Measurements from ENCODE around the gene SYNGAP1.
A peak's percentile ranks its signal among the peaks of the same experiment; 100 is the strongest.

SYNGAP1 gene

GRCh38 chr6:33432546-33432945 is 12.7 kb downstream of the SYNGAP1 start:
- Mint-ChIP-seq H3K36me3 (peaks cover 36% of the 10 kb centered on the region), H3K27me3 (no peaks in the 10 kb centered on the region), H3K27ac (no peak overlapping the region), H3K4me1 (peaks cover 56% of the 10 kb centered on the region), H3K9me3 (no peaks in the 10 kb centered on the region), H3K4me3 (peak overlapping the region; percentile 81)
- CTCF ChIA-PET = no interaction called here
- no peak for DNase-seq

DNA sequence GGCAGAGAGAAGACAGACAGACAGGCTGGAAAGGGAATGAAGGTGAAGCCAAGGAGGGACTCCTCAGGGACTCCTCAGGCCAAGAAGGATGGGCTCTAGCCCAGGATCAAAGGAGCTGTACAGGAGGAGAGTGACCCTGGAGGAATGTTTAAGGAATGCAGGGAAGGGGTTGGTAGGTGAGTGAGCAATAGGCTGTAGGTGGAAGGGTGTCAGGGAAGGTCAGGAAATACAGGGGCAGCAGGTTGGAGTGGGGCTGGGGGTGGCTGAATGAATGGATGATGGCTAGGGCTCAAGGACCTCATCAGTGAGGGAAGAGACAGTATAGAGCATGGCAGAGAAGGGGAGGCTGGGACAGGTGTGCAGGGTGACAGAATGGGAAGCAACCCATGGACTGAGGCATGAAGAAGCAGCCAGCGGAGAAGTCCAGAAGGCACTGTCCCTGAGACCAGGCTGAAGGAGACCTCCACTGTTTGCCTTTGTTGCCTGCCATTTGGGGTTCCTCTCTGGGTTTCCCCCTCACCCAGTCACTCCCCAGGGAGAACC is 13.2 kb downstream of the SYNGAP1 start:
- H3K27ac Mint-ChIP-seq = peak overlapping the region; percentile 43
- CTCF ChIA-PET = no interaction called here
- peak overlapping the region; percentile 51 for H3K4me3 Mint-ChIP-seq
- H3K27me3 Mint-ChIP-seq = no peaks in the 10 kb centered on the region
- H3K4me1 Mint-ChIP-seq = peaks cover 55% of the 10 kb centered on the region
- DNase-seq = no peak
- H3K36me3 Mint-ChIP-seq = peaks cover 37% of the 10 kb centered on the region
- no peaks in the 10 kb centered on the region for H3K9me3 Mint-ChIP-seq

DNA sequence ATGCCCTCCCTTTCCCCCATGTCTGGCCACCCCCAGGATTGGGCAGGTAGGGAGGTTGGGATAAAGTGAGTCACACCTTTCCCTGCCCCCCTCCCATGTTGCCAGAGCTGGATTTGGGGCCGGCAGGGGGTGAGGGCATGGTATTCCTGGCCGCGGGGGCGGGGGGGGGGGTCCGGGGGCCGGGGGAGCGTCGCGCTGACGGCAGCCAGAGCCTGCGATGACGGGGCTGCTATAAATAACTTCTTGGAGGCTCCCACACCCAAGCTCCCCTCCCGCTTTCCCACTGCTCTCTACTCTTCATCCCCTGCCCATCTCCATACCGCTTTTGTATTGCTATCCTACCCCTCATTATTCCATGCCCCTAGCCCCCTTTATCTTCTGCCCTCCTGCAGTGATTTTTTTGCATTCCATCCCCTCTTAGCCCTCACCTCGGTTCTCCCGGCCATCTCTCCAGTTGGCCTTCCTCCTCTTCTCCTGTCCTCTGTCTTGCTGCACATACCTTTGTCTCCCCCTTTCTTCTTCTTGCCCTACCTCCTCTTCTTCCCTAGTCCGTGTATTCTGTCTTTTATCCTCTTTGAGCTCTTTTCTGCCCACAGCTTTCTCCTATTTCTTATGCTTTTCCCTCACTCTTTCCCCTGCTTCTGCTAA is 13.8 kb downstream of the SYNGAP1 start:
- DNase-seq = no peak
- Mint-ChIP-seq H3K4me1 (peaks cover 50% of the 10 kb centered on the region), H3K4me3 (no peak overlapping the region), H3K9me3 (no peaks in the 10 kb centered on the region), H3K27ac (peak overlapping the region; percentile 12), H3K36me3 (peaks cover 43% of the 10 kb centered on the region), H3K27me3 (no peaks in the 10 kb centered on the region)
- CTCF ChIA-PET = interaction anchor here (0.6 kb wide), 1 partner anchor 38 kb away, joined by 3 read pairs; no protein-coding TSS in a partner anchor

GRCh38 chr6:33434961-33435360 is 15.1 kb downstream of the SYNGAP1 start:
- H3K4me1 Mint-ChIP-seq = peaks cover 37% of the 10 kb centered on the region
- H3K27ac Mint-ChIP-seq = no peak overlapping the region
- H3K36me3 Mint-ChIP-seq = peaks cover 48% of the 10 kb centered on the region
- no peak overlapping the region for H3K4me3 Mint-ChIP-seq
- no peaks in the 10 kb centered on the region for H3K27me3 Mint-ChIP-seq
- DNase-seq = no peak
- CTCF ChIA-PET = no interaction called here
- H3K9me3 Mint-ChIP-seq = no peaks in the 10 kb centered on the region

GRCh38 chr6:33437666-33438065 is 17.8 kb downstream of the SYNGAP1 start:
- CTCF ChIA-PET = no interaction called here
- H3K27me3 Mint-ChIP-seq = no peaks in the 10 kb centered on the region
- no peaks in the 10 kb centered on the region for H3K9me3 Mint-ChIP-seq
- peaks cover 54% of the 10 kb centered on the region for H3K36me3 Mint-ChIP-seq
- DNase-seq = no peak
- no peak overlapping the region for H3K4me3 Mint-ChIP-seq
- peaks cover 10% of the 10 kb centered on the region for H3K4me1 Mint-ChIP-seq
- no peak overlapping the region for H3K27ac Mint-ChIP-seq

DNA sequence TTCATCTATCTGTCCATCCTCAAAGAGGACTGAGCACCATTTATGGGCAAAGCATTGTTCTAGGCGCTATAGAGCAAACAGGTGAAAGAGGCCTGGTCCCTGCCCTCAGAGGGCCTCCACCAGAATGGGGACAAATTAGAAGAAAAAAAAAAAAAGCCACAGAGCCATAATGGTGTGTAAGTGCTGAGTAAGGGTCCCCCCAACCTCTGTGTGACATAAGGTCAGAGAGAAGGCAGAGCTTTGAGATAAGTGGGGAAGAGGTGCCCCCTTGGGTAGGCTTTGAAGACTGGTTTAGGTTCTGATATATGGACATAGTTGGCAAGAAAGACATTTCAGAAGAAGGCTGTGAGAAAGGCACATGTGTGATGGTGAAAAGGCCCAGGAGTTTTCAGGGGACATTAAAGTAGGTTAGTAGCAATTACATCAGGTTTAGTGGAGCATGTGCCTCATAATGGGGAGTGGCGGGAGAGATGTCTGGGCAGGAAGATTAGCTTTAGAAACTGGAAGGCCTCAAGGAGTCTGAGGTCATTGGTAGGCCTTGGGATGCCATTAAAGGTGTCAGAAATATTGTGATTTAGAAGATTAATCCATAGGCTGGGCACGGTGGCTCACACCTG is 19.2 kb downstream of the SYNGAP1 start:
- peaks cover 48% of the 10 kb centered on the region for H3K36me3 Mint-ChIP-seq
- DNase-seq = no peak
- H3K4me1 Mint-ChIP-seq = peaks cover under 1% of the 10 kb centered on the region
- no peak overlapping the region for H3K4me3 Mint-ChIP-seq
- H3K27me3 Mint-ChIP-seq = no peaks in the 10 kb centered on the region
- CTCF ChIA-PET = no interaction called here
- no peak overlapping the region for H3K27ac Mint-ChIP-seq
- no peaks in the 10 kb centered on the region for H3K9me3 Mint-ChIP-seq

GRCh38 chr6:33439956-33440648 is 20.2 kb downstream of the SYNGAP1 start:
- CTCF ChIA-PET = interaction anchor here (0.5 to 1.1 kb wide), 2 partner anchors 10 to 56 kb away, joined by 3 to 4 read pairs; no protein-coding TSS in a partner anchor
- Mint-ChIP-seq H3K4me1 (no peaks in the 10 kb centered on the region), H3K9me3 (no peaks in the 10 kb centered on the region), H3K27me3 (no peaks in the 10 kb centered on the region), H3K4me3 (no peak overlapping the region), H3K27ac (peak overlapping the region; percentile 25), H3K36me3 (peaks cover 55% of the 10 kb centered on the region)
- DNase-seq = no peak

DNA sequence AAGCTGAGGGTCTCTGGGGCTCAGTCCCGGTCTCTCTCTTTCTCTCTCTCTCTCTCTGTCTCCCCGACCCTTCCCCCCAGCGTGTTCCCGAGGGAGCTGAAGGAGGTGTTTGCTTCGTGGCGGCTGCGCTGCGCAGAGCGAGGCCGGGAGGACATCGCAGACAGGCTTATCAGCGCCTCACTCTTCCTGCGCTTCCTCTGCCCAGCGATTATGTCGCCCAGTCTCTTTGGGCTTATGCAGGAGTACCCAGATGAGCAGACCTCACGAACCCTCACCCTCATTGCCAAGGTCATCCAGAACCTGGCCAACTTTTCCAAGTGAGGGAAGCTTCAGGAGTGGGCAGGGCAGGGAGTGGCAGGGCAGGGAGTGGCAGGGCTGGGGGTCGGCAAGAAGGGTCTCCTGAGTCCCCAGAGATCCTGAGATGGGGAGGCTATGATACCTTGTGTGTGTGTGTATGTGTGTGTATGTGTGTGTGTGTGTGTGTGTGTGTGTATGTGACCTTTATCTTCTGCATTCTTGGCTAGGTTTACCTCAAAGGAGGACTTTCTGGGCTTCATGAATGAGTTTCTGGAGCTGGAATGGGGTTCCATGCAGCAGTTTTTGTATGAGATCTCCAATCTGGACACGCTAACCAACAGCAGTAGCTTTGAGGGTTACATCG is 20.9 kb downstream of the SYNGAP1 start:
- Mint-ChIP-seq H3K9me3 (no peaks in the 10 kb centered on the region), H3K27ac (peak overlapping the region; percentile 26), H3K36me3 (peaks cover 49% of the 10 kb centered on the region), H3K27me3 (no peaks in the 10 kb centered on the region), H3K4me3 (no peak overlapping the region), H3K4me1 (no peaks in the 10 kb centered on the region)
- no peak for DNase-seq
- CTCF ChIA-PET = interaction anchor here (1.1 to 1.2 kb wide), 2 partner anchors 9 kb away, joined by 3 to 4 read pairs; no protein-coding TSS in a partner anchor

DNA sequence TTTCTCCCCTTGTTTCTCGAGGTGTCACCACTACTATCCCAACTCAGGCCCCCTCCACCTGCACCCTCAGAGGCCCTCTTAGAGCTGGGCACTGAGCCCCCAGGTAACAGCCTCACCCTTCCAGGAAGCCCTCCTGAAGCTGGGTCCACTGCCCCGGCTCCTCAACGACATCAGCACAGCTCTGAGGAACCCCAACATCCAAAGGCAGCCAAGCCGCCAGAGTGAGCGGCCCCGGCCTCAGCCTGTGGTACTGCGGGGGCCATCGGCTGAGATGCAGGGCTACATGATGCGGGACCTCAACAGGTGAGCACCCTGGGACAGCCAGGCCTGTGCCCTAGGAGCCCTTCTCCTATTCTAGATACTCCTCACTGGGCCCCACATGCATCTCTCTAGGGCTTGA is 21.6 kb downstream of the SYNGAP1 start:
- CTCF ChIA-PET = interaction anchor here (1.2 kb wide), 1 partner anchor 9 kb away, joined by 3 read pairs; no protein-coding TSS in a partner anchor
- Mint-ChIP-seq H3K36me3 (peaks cover 50% of the 10 kb centered on the region), H3K9me3 (no peaks in the 10 kb centered on the region), H3K27ac (peak overlapping the region; percentile 26), H3K4me1 (no peaks in the 10 kb centered on the region), H3K27me3 (no peaks in the 10 kb centered on the region), H3K4me3 (no peak overlapping the region)
- DNase-seq = no peak

GRCh38 chr6:33442283-33442682 is 22.4 kb downstream of the SYNGAP1 start:
- H3K9me3 Mint-ChIP-seq = no peaks in the 10 kb centered on the region
- no peak overlapping the region for H3K4me3 Mint-ChIP-seq

GRCh38 chr6:33443025-33443424 is 23.2 kb downstream of the SYNGAP1 start:
- CTCF ChIA-PET = no interaction called here
- no peaks in the 10 kb centered on the region for H3K9me3 Mint-ChIP-seq
- no peaks in the 10 kb centered on the region for H3K4me1 Mint-ChIP-seq
- H3K27ac Mint-ChIP-seq = peak overlapping the region; percentile 73
- no peak overlapping the region for H3K4me3 Mint-ChIP-seq
- no peaks in the 10 kb centered on the region for H3K27me3 Mint-ChIP-seq
- peaks cover 50% of the 10 kb centered on the region for H3K36me3 Mint-ChIP-seq
- no peak for DNase-seq

More at GRCh38 chr6:33442283-33442682, 22.4 kb downstream of the SYNGAP1 start:
- Mint-ChIP-seq H3K36me3 (peaks cover 46% of the 10 kb centered on the region), H3K27me3 (no peaks in the 10 kb centered on the region), H3K27ac (no peak overlapping the region), H3K4me1 (no peaks in the 10 kb centered on the region)
- no peak for DNase-seq
- CTCF ChIA-PET = no interaction called here

GRCh38 chr6:33443619-33444504 is 24.0 kb downstream of the SYNGAP1 start:
- CTCF ChIA-PET = no interaction called here
- DNase-seq = no peak
- Mint-ChIP-seq H3K27me3 (no peaks in the 10 kb centered on the region), H3K36me3 (peaks cover 50% of the 10 kb centered on the region), H3K4me3 (no peak overlapping the region), H3K27ac (no peak overlapping the region), H3K4me1 (no peaks in the 10 kb centered on the region), H3K9me3 (no peaks in the 10 kb centered on the region)

DNA sequence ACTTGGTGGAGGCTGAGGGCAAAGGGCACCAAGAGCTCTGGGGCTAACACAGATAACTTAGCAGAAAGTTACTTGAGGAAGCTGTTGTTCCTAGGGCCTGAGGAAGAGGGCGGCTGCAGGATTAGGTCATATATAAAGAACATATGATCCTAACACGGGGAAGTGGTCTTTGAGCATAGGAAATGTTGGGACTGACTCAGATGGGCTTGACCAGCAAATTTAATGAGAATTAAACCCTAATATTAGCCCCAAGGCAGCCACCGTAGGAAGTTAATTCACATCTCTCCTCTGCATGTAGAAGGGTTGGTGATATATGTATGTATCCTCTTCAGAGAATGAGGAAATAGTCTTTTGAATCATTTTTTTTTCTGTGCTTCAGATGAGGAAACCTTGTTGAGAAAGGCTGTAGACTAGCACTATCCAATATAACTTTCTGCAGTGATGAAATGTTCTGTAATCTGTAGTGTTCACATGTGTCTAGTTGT is 25.3 kb downstream of the SYNGAP1 start:
- Mint-ChIP-seq H3K27ac (peak overlapping the region; percentile 16), H3K4me1 (no peaks in the 10 kb centered on the region), H3K4me3 (no peak overlapping the region), H3K9me3 (no peaks in the 10 kb centered on the region), H3K27me3 (no peaks in the 10 kb centered on the region), H3K36me3 (peaks cover 51% of the 10 kb centered on the region)
- no peak for DNase-seq
- CTCF ChIA-PET = no interaction called here
